Ovary (tissue), 3 donors: ENCODE results near the gene TXN2.

Source experiments
- EP300 ChIP-seq: sonication (generic); formaldehyde crosslinking; IDR thresholded peaks from one replicate; pipeline ENCODE4 v1.6.1; 2017; ENCODE audit warnings: antibody characterized with exemption
- TF ChIP-seq, protein P1 (sequence below), 3 donors: fragments of 450-650 bp in 2 of 3; fragments of 200-600 bp in 1 of 3; IDR thresholded peaks; one replicate each; pipeline versions ENCODE4 v1.5.1 to v1.8.0; 2016 to 2022; ENCODE audit warnings: antibody characterized with exemption in 3 of 3, mild to moderate bottlenecking in 1 of 3
- donor health status: DM: no; HTN: no; CAD: no.

DNA sequence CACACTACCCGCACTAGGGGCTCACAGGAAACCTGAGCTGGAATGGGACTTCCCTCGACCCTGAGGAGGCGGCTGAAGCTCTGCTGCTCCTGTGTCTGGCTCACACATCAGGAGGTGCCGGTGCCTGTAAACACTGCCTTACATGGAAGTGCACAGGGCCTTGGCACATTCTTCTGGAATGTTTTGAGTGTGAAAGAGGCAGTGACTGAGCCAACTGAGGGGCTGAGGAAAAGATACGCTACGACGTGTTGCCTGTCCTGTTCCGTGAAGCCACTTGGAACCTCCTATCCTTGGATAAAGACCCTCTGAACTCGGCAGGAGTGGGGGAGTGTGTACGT lies 10.5 kb downstream of the TXN2 start:
- TF ChIP-seq, protein P1, sequence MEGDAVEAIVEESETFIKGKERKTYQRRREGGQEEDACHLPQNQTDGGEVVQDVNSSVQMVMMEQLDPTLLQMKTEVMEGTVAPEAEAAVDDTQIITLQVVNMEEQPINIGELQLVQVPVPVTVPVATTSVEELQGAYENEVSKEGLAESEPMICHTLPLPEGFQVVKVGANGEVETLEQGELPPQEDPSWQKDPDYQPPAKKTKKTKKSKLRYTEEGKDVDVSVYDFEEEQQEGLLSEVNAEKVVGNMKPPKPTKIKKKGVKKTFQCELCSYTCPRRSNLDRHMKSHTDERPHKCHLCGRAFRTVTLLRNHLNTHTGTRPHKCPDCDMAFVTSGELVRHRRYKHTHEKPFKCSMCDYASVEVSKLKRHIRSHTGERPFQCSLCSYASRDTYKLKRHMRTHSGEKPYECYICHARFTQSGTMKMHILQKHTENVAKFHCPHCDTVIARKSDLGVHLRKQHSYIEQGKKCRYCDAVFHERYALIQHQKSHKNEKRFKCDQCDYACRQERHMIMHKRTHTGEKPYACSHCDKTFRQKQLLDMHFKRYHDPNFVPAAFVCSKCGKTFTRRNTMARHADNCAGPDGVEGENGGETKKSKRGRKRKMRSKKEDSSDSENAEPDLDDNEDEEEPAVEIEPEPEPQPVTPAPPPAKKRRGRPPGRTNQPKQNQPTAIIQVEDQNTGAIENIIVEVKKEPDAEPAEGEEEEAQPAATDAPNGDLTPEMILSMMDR (IDR thresholded peaks at IDR 0.05), result no peak
- no peak for TF ChIP-seq EP300
